HFFc6 (cell line): ENCODE measurements around the gene ZNF691. TPM values are rescaled to one million over a fixed set of nuclear protein-coding genes. Genes with fewer than 3 reads are reported as not detected.

ENCODE experiments used
- DNase-seq: peaks from one replicate; pipeline ENCODE4 v3.0.0-alpha.2; 2018
- H3K27ac Mint-ChIP-seq: 2 replicates; pipeline ENCODE4 v1.8.0; 2020; ENCODE audit warnings: mild to moderate bottlenecking, mixed read lengths
- H3K27me3 Mint-ChIP-seq: 2 replicates; pipeline ENCODE4 v1.8.0; 2021; ENCODE audit warnings: mild to moderate bottlenecking, moderate library complexity, mixed read lengths; ENCODE audit not compliant: insufficient read depth
- H3K36me3 Mint-ChIP-seq: 2 replicates; pipeline ENCODE4 v1.8.0; 2021; ENCODE audit warnings: low read depth, mixed read lengths
- H3K4me1 Mint-ChIP-seq: 2 replicates; pipeline ENCODE4 v1.8.0; 2020; ENCODE audit warnings: low read depth, mixed read lengths
- H3K4me3 Mint-ChIP-seq: 2 replicates; pipeline ENCODE4 v1.8.0; 2020; ENCODE audit warnings: mild to moderate bottlenecking, moderate library complexity, mixed read lengths
- H3K9me3 Mint-ChIP-seq: 2 replicates; pipeline ENCODE4 v1.8.0; 2020; ENCODE audit warnings: mild to moderate bottlenecking, mixed read lengths
- total RNA-seq, 6 experiments: library from RNA; stranded (reverse); fragmentation: NEBNext Ultra II Directional; extraction: Animal tissue kit (Norgen Biotek cat#: 25700); gene quantifications; 2 replicates in 1 of 6; 3 replicates in 5 of 6; pipeline ENCODE4 v1.2.3, GENCODE V29; 2021
- TF ChIP-seq, protein P1 (sequence below): fragments of 200-600 bp; sonication (generic); IDR thresholded peaks from 2 replicates; pipeline ENCODE4 v1.5.0; 2021; ENCODE audit warnings: antibody characterized with exemption, mild to moderate bottlenecking

The ZNF691 gene
- total RNA-seq, 6 experiments from 2014 or later = 4.3 to 5.8 (median 5.4) TPM

DNA sequence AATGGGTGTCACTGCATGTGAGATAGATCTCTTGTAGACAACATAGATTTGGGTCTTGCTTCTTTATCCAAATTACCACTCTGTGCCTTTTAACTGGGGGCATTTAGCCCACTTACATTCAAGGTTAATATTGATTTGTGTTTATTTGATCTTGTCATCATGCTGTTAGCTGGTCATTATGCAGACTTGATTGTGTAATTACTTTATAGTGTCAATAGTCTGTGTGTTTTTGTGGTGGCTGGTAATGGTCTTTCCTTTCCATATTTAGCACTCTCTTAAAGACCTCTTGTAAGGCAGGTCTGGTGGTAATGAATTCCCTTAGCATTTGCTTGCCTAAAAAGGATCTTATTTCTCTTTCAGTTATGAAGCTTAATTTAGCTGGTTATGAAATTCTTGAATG is 29.6 kb downstream of the ZNF691 start:
- TF ChIP-seq, protein P1, sequence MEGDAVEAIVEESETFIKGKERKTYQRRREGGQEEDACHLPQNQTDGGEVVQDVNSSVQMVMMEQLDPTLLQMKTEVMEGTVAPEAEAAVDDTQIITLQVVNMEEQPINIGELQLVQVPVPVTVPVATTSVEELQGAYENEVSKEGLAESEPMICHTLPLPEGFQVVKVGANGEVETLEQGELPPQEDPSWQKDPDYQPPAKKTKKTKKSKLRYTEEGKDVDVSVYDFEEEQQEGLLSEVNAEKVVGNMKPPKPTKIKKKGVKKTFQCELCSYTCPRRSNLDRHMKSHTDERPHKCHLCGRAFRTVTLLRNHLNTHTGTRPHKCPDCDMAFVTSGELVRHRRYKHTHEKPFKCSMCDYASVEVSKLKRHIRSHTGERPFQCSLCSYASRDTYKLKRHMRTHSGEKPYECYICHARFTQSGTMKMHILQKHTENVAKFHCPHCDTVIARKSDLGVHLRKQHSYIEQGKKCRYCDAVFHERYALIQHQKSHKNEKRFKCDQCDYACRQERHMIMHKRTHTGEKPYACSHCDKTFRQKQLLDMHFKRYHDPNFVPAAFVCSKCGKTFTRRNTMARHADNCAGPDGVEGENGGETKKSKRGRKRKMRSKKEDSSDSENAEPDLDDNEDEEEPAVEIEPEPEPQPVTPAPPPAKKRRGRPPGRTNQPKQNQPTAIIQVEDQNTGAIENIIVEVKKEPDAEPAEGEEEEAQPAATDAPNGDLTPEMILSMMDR = no peak
- Mint-ChIP-seq H3K27ac (no peak overlapping the region), H3K36me3 (no peaks in the 10 kb centered on the region), H3K27me3 (peaks cover 25% of the 10 kb centered on the region), H3K4me3 (no peak overlapping the region), H3K4me1 (no peaks in the 10 kb centered on the region), H3K9me3 (no peaks in the 10 kb centered on the region; the same call in none of the 2 replicates)
- DNase-seq = no peak

DNA sequence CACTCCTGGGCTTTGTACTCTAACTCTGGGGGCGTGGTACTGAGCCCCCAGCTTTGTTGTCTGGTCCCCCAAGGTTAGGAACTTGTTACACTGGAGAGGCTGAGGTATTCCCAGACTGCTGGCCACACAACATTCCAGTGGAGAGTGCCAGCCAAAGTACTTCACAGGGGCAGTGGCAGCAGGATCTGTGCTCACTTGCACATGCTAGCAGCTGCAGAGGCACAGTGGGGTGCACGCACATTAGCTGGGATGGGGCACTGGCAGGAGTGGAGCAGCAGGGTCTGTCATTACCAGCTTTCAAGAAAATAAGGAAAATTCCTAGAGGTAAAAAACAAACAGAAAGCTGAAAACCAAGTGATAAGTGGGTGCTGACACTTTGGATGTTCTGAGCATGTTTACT is 31.0 kb downstream of the ZNF691 start:
- Mint-ChIP-seq H3K9me3 (no peaks in the 10 kb centered on the region; the same call in none of the 2 replicates), H3K4me3 (no peak overlapping the region), H3K36me3 (no peaks in the 10 kb centered on the region), H3K27ac (no peak overlapping the region), H3K27me3 (peaks cover 27% of the 10 kb centered on the region), H3K4me1 (no peaks in the 10 kb centered on the region)
- TF ChIP-seq, protein P1 = no peak
- DNase-seq = no peak

DNA sequence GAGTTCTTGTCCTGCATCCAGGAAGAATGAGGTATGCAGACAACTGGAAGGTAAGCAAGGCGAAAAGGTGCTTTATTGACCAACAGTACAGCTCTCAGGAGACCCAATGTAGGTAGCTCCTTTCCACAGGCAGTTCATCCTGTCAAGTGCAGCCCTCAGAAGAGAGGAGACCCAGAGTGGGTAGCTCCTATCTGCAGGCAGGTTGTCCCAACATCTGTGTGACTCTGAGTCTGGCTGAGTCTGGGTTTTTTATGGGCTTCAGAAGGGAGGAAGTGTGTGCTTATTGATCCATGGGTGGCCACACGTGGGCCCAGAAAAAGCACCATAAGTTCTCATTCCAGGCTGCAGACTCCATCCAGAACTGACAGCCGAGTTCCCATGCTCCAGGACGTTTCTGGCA is 34.0 kb downstream of the ZNF691 start:
- Mint-ChIP-seq H3K9me3 (no peaks in the 10 kb centered on the region), H3K4me1 (no peaks in the 10 kb centered on the region), H3K27me3 (peaks cover 28% of the 10 kb centered on the region), H3K27ac (no peak overlapping the region), H3K36me3 (no peaks in the 10 kb centered on the region), H3K4me3 (no peak overlapping the region)
- TF ChIP-seq, protein P1 = no peak
- DNase-seq = no peak

DNA sequence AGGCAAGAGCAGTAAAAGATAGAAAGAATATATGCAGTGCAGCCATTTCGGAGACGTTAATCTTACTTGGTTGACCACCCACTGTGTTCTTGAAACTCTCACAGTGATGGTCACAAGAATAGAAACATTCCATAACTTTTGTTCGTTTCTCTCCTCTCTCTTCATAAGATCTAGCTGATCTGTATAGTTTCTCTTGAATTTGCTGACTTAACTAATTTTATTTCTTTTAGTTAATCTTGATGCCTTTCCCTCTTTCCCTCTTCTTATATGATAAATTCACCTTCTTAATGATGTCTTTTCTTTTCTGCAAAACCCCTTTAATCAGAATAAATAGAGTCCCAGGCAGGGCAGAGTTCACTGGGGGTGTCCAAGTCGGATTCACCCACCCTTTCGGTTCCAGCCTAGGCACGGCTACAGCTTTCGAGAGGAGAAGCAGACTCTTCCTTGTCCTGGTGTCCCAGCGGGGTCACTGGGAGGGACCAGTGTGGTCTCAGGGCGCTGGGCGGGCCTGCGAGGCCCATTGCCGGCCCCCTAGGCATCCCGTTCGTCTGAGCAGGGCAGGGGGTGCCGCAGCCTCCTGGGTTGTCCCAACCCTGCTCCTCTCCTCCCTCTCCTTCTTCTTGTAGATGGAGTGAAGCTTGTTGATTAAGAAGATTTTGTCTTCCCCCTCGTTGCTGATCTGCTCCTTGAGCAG is 39.8 kb downstream of the ZNF691 start:
- Mint-ChIP-seq H3K9me3 (no peaks in the 10 kb centered on the region), H3K27me3 (peaks cover 14% of the 10 kb centered on the region), H3K27ac (no peak overlapping the region), H3K4me1 (no peaks in the 10 kb centered on the region), H3K4me3 (no peak overlapping the region), H3K36me3 (no peaks in the 10 kb centered on the region)
- DNase-seq = no peak
- TF ChIP-seq, protein P1 = no peak

DNA sequence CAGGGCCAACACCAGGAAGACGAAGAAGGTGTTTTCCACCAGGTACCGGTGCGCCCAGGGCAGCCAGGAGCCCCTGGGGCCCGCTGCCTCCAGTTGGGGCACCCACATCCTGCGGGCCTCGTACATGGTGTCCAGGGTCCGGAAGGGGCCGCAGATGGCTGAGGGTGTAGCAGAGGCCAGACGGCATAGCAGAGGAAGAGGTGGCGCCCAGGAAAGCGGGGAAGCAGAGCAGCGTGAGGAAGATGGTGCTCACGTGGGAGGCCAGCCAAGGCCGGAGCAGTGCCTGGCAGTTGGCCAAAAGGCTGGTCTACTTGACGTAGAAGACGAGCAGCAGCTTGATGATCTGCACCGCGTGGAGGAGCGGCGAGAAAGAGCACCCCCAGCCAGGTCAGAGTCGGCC is 40.4 kb downstream of the ZNF691 start:
- Mint-ChIP-seq H3K4me3 (no peak overlapping the region), H3K27ac (no peak overlapping the region), H3K27me3 (peaks cover 19% of the 10 kb centered on the region), H3K36me3 (no peaks in the 10 kb centered on the region), H3K9me3 (no peaks in the 10 kb centered on the region), H3K4me1 (no peaks in the 10 kb centered on the region)
- DNase-seq = no peak
- TF ChIP-seq, protein P1 = no peak
